GM23338 (cell line): ENCODE measurements around the gene BACH1. TPM values are rescaled to one million over a fixed set of nuclear protein-coding genes. Genes with fewer than 3 reads are reported as not detected.

Source experiments
- ATAC-seq: fragments of 200-7000 bp; cut with Tn5 transposase; 3 replicates; pipeline ENCODE4 v1.9.1; 2020
- DNase-seq: peaks from one replicate; pipeline ENCODE4 v3.0.0-alpha.2; 2015; ENCODE audit warnings: low spot score
- H2AFZ ChIP-seq: fragments of 200-600 bp; sonication (generic); 2 replicates; pipeline ENCODE4 v1.8.0; 2016; ENCODE audit warnings: antibody characterized with exemption, mild to moderate bottlenecking, moderate library complexity
- H3F3A ChIP-seq: fragments of 200-600 bp; sonication (generic); replicated peaks from 2 replicates; pipeline ENCODE4 v1.8.0; 2017; ENCODE audit warnings: antibody characterized with exemption, mixed run types, low read depth
- H3K27ac ChIP-seq: fragments of 200-600 bp; sonication (generic); 2 replicates; pipeline ENCODE4 v1.6.1; 2016; ENCODE audit warnings: low read depth
- H3K27me3 ChIP-seq: fragments of 200-600 bp; sonication (generic); 2 replicates; pipeline ENCODE4 v1.8.0; 2016; ENCODE audit warnings: mild to moderate bottlenecking, mixed run types, moderate library complexity; ENCODE audit not compliant: insufficient read depth
- H3K36me3 ChIP-seq: fragments of 200-600 bp; sonication (generic); 2 replicates; pipeline ENCODE4 v1.8.0; 2016; ENCODE audit warnings: mild to moderate bottlenecking; ENCODE audit not compliant: insufficient read depth
- H3K4me1 ChIP-seq: fragments of 200-600 bp; sonication (generic); 2 replicates; pipeline ENCODE4 v1.8.0; 2016; ENCODE audit warnings: mild to moderate bottlenecking, moderate library complexity; ENCODE audit not compliant: insufficient read depth
- H3K4me2 ChIP-seq: fragments of 200-600 bp; sonication (generic); 2 replicates; pipeline ENCODE4 v1.7.1; 2017; ENCODE audit warnings: mixed run types
- H3K4me3 ChIP-seq: fragments of 200-600 bp; sonication (generic); 2 replicates; pipeline ENCODE4 v1.6.1; 2016; ENCODE audit warnings: mixed run types
- H3K79me2 ChIP-seq: fragments of 200-600 bp; sonication (generic); replicated peaks from 2 replicates; pipeline ENCODE4 v1.8.0; 2017; ENCODE audit warnings: mild to moderate bottlenecking; ENCODE audit not compliant: insufficient read depth
- H3K9me2 ChIP-seq: fragments of 200-600 bp; sonication (generic); 2 replicates; pipeline ENCODE4 v1.8.0; 2017; ENCODE audit not compliant: insufficient read depth
- H4K20me1 ChIP-seq: fragments of 200-600 bp; sonication (generic); replicated peaks from 2 replicates; pipeline ENCODE4 v1.8.0; 2017; ENCODE audit warnings: mild to moderate bottlenecking; ENCODE audit not compliant: insufficient read depth
- H3K27ac Mint-ChIP-seq: 2 replicates; pipeline ENCODE4 v1.8.0; 2020; ENCODE audit warnings: inconsistent platforms, mild to moderate bottlenecking, moderate library complexity, mixed read lengths
- H3K27me3 Mint-ChIP-seq: 3 replicates; pipeline ENCODE4 v1.8.0; 2022; ENCODE audit warnings: low read depth, mild to moderate bottlenecking, moderate library complexity, mixed read lengths, inconsistent platforms; ENCODE audit not compliant: insufficient read depth, poor library complexity
- H3K36me3 Mint-ChIP-seq: 3 replicates; pipeline ENCODE4 v1.8.0; 2021; ENCODE audit warnings: low read depth, mild to moderate bottlenecking, inconsistent platforms, moderate library complexity, mixed read lengths
- H3K4me1 Mint-ChIP-seq: 3 replicates; pipeline ENCODE4 v1.8.0; 2020; ENCODE audit warnings: mild to moderate bottlenecking, inconsistent platforms, mixed read lengths
- H3K4me3 Mint-ChIP-seq: 3 replicates; pipeline ENCODE4 v1.8.0; 2021; ENCODE audit warnings: moderate library complexity, mild to moderate bottlenecking, inconsistent platforms, mixed read lengths
- H3K9me3 Mint-ChIP-seq: 3 replicates; pipeline ENCODE4 v1.8.0; 2020; ENCODE audit warnings: moderate library complexity, mild to moderate bottlenecking, inconsistent platforms, mixed read lengths
- CREB1 ChIP-seq: fragments of 250-450 bp; sonication (Bioruptor Pico); IDR thresholded peaks from 2 replicates; pipeline ENCODE4 v1.5.0; 2020; ENCODE audit warnings: low read depth, mild to moderate bottlenecking, moderate library complexity
- ETS1 ChIP-seq: IDR thresholded peaks from 2 replicates; pipeline ENCODE4 v1.6.1; 2016; ENCODE audit warnings: antibody characterized with exemption
- EZH2 ChIP-seq: fragments of 200-600 bp; sonication (generic); IDR thresholded peaks from one replicate; pipeline ENCODE4 v1.8.0; 2017; ENCODE audit warnings: antibody characterized with exemption, mild to moderate bottlenecking, low read depth; ENCODE audit not compliant: unreplicated experiment
- EZH2phosphoT487 ChIP-seq: fragments of 200-600 bp; sonication (generic); IDR thresholded peaks from one replicate; pipeline ENCODE4 v1.8.1; 2018; ENCODE audit warnings: antibody characterized with exemption; ENCODE audit not compliant: unreplicated experiment
- JUNB ChIP-seq: IDR thresholded peaks from one replicate; pipeline ENCODE4 v1.6.1; 2016; ENCODE audit warnings: antibody characterized with exemption; ENCODE audit not compliant: unreplicated experiment
- NANOG ChIP-seq: IDR thresholded peaks from 2 replicates; pipeline ENCODE4 v1.6.1; 2016; ENCODE audit warnings: antibody characterized with exemption, borderline replicate concordance
- POLR2AphosphoS5 ChIP-seq: IDR thresholded peaks from 2 replicates; pipeline ENCODE4 v1.6.1; 2016; ENCODE audit warnings: antibody characterized with exemption, low read depth
- REST ChIP-seq: IDR thresholded peaks from one replicate; pipeline ENCODE4 v1.6.1; 2018; ENCODE audit warnings: antibody characterized with exemption; ENCODE audit not compliant: unreplicated experiment
- ZNF331 ChIP-seq: fragments of 250-450 bp; sonication (Bioruptor Pico); IDR thresholded peaks from 2 replicates; pipeline ENCODE4 v1.5.0; 2020; ENCODE audit warnings: low read depth, mild to moderate bottlenecking, moderate library complexity
- polyA plus RNA-seq: library from polyadenylated mRNA; unstranded; fragments of >200 nt; fragmentation: Nextera tagmentation; extraction: Ambion mirVana; gene quantifications from 2 replicates; pipeline ENCODE4 v1.2.1, GENCODE V29; 2016
- total RNA-seq: library from RNA; depleted of rRNA; stranded (reverse); fragments of >200 nt; shearing (Covaris generic); gene quantifications from 2 replicates; pipeline ENCODE4 v1.2.3, GENCODE V29; 2014
- TF ChIP-seq, protein P1 (sequence below): fragments of 250-450 bp; sonication (Bioruptor Pico); IDR thresholded peaks from 2 replicates; pipeline ENCODE4 v1.5.0; 2020; ENCODE audit warnings: mild to moderate bottlenecking, moderate library complexity

Gene BACH1
- total and polyA plus RNA-seq, 2 experiments from 2014 or later: 18.9 to 41.2 TPM

DNA sequence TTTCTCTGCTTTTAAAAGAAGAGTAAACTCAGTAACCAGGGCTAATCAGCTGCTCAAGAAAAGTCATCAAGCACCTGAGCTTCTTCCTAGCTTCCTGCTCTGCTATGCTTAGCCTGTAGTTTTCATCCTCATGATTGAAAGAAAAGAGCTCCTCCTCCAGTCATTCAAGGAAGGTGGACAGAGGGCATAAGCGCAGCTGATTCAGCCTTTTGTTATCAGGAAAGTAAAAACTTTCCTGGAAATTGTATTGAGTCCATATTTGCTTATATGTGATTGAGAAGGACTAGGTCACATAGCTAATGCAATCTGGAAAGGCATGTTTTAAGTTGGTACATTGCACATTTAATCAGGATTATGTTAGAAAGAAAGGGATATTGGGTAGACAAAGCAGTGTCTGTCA lies 8.5 kb upstream of the BACH1 start:
- Mint-ChIP-seq H3K4me3 (no peak overlapping the region), H3K4me1 (peaks cover 2% of the 10 kb centered on the region; the same call in 1 of the 3 replicates), H3K27ac (no peak overlapping the region), H3K36me3 (peaks cover under 1% of the 10 kb centered on the region; the same call in 1 of the 3 replicates), H3K9me3 (peaks cover 4% of the 10 kb centered on the region), H3K27me3 (no peaks in the 10 kb centered on the region)
- H2AFZ ChIP-seq: no peak overlapping the region
- no peak for TF ChIP-seq EZH2
- no peak for TF ChIP-seq NANOG
- H4K20me1 ChIP-seq: no peaks in the 10 kb centered on the region
- no peak overlapping the region for H3K27ac ChIP-seq
- no peak for ATAC-seq
- H3K4me3 ChIP-seq: no peak overlapping the region
- H3F3A ChIP-seq: no peaks in the 10 kb centered on the region
- H3K9me2 ChIP-seq: peaks cover 8% of the 10 kb centered on the region
- no peak overlapping the region for H3K4me2 ChIP-seq
- H3K4me1 ChIP-seq: no peaks in the 10 kb centered on the region
- H3K79me2 ChIP-seq: no peaks in the 10 kb centered on the region
- no peak for DNase-seq
- H3K27me3 ChIP-seq: no peaks in the 10 kb centered on the region
- no peaks in the 10 kb centered on the region for H3K36me3 ChIP-seq

GRCh38 chr21:29293495-29293894 lies 5.2 kb upstream of the BACH1 start:
- no peak for ATAC-seq
- H3K9me2 ChIP-seq: peaks cover 8% of the 10 kb centered on the region
- H3K79me2 ChIP-seq: no peaks in the 10 kb centered on the region
- no peak for DNase-seq
- no peak overlapping the region for H2AFZ ChIP-seq
- H3F3A ChIP-seq: no peaks in the 10 kb centered on the region
- Mint-ChIP-seq H3K27ac (no peak overlapping the region), H3K27me3 (peaks cover 10% of the 10 kb centered on the region), H3K4me1 (peaks cover 6% of the 10 kb centered on the region; the same call in 2 of the 3 replicates), H3K4me3 (no peak overlapping the region), H3K9me3 (peaks cover 18% of the 10 kb centered on the region), H3K36me3 (peaks cover 11% of the 10 kb centered on the region; the same call in 2 of the 3 replicates)
- H3K27ac ChIP-seq: no peak overlapping the region
- no peak overlapping the region for H3K4me2 ChIP-seq
- H3K27me3 ChIP-seq: peaks cover 16% of the 10 kb centered on the region
- H3K4me1 ChIP-seq: no peaks in the 10 kb centered on the region
- H3K36me3 ChIP-seq: no peaks in the 10 kb centered on the region
- H4K20me1 ChIP-seq: 0 out of 2 replicates have a peak, but pooled peaks cover 5% of the 10 kb centered on the region
- no peak overlapping the region for H3K4me3 ChIP-seq
- TF ChIP-seq ETS1 (no peak), POLR2AphosphoS5 (no peak), NANOG (no peak), REST (no peak), EZH2phosphoT487 (no peak), JUNB (no peak), ZNF331 (CRISPR knock-in tag) (no peak), CREB1 (CRISPR knock-in tag) (no peak)
- TF ChIP-seq, protein P1, sequence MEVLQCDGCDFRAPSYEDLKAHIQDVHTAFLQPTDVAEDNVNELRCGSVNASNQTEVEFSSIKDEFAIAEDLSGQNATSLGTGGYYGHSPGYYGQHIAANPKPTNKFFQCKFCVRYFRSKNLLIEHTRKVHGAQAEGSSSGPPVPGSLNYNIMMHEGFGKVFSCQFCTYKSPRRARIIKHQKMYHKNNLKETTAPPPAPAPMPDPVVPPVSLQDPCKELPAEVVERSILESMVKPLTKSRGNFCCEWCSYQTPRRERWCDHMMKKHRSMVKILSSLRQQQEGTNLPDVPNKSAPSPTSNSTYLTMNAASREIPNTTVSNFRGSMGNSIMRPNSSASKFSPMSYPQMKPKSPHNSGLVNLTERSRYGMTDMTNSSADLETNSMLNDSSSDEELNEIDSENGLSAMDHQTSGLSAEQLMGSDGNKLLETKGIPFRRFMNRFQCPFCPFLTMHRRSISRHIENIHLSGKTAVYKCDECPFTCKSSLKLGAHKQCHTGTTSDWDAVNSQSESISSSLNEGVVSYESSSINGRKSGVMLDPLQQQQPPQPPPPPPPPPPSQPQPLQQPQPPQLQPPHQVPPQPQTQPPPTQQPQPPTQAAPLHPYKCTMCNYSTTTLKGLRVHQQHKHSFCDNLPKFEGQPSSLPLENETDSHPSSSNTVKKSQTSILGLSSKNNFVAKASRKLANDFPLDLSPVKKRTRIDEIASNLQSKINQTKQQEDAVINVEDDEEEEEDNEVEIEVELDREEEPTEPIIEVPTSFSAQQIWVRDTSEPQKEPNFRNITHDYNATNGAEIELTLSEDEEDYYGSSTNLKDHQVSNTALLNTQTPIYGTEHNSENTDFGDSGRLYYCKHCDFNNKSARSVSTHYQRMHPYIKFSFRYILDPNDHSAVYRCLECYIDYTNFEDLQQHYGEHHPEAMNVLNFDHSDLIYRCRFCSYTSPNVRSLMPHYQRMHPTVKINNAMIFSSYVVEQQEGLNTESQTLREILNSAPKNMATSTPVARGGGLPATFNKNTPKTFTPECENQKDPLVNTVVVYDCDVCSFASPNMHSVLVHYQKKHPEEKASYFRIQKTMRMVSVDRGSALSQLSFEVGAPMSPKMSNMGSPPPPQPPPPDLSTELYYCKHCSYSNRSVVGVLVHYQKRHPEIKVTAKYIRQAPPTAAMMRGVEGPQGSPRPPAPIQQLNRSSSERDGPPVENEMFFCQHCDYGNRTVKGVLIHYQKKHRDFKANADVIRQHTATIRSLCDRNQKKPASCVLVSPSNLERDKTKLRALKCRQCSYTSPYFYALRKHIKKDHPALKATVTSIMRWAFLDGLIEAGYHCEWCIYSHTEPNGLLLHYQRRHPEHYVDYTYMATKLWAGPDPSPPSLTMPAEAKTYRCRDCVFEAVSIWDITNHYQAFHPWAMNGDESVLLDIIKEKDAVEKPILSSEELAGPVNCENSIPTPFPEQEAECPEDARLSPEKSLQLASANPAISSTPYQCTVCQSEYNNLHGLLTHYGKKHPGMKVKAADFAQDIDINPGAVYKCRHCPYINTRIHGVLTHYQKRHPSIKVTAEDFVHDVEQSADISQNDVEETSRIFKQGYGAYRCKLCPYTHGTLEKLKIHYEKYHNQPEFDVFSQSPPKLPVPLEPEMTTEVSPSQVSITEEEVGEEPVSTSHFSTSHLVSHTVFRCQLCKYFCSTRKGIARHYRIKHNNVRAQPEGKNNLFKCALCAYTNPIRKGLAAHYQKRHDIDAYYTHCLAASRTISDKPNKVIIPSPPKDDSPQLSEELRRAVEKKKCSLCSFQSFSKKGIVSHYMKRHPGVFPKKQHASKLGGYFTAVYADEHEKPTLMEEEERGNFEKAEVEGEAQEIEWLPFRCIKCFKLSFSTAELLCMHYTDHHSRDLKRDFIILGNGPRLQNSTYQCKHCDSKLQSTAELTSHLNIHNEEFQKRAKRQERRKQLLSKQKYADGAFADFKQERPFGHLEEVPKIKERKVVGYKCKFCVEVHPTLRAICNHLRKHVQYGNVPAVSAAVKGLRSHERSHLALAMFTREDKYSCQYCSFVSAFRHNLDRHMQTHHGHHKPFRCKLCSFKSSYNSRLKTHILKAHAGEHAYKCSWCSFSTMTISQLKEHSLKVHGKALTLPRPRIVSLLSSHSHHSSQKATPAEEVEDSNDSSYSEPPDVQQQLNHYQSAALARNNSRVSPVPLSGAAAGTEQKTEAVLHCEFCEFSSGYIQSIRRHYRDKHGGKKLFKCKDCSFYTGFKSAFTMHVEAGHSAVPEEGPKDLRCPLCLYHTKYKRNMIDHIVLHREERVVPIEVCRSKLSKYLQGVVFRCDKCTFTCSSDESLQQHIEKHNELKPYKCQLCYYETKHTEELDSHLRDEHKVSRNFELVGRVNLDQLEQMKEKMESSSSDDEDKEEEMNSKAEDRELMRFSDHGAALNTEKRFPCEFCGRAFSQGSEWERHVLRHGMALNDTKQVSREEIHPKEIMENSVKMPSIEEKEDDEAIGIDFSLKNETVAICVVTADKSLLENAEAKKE (CRISPR knock-in tag): no peak
